Activated CD4-positive, alpha-beta T cell treated with anti-CD3 and anti-CD28 coated beads for 4 hours (primary cell): Measurements from ENCODE around the gene SORBS2.
"Not testable (repeated sequence)": the region's sequence is repeated elsewhere in the genome, so short reads cannot be mapped to it uniquely, and the experiment has no call there.

Experiments used
- DNase-seq, 2 donors: peaks; one replicate each; pipeline ENCODE4 v3.0.0-alpha.2; 2020

SORBS2 gene

DNA sequence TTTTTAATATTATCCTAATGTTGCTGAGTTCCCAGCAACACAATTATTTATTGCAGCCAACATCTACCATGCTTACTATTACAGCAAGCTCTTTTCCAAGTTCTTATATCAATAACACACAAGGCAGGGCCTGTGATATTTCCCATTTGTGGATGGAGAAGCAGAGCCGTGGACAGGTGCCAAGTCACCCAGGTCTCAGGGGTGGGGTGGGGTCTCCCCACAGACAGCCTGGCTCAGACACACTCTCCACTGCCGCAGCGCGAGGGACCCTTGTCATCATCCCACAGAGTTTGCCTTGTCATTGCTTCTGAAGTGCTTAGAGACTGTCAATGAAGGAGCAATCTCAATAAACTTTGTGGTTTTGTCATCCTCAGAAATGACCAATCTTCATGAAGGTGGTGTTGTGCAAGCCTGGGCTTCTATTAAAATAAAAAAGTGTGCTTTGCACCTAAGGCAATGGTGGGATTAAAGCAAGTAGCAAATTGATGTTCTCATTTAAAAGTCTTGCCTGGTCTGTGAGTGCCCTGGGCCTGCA lies 76.1 kb downstream of the SORBS2 start:
- no peak for DNase-seq

DNA sequence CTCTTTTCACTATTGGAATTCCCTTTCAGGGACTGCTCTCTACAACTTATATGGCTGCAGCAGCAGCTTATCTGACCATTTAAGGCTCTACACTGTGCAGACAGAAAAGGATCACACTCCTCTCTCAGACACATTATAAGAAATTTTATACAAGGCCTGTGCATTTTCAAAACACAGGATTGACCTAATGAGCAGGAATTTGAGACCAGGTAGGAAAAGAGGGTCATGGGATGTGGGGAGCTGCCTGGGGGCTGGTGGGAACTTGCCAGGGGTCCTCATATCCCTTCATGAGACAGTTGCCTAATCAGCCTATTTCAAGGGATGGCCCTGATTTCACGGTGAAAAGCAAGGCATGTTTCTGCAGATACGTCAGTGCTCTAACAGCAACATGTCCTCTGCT lies 77.1 kb downstream of the SORBS2 start:
- no peak for DNase-seq

DNA sequence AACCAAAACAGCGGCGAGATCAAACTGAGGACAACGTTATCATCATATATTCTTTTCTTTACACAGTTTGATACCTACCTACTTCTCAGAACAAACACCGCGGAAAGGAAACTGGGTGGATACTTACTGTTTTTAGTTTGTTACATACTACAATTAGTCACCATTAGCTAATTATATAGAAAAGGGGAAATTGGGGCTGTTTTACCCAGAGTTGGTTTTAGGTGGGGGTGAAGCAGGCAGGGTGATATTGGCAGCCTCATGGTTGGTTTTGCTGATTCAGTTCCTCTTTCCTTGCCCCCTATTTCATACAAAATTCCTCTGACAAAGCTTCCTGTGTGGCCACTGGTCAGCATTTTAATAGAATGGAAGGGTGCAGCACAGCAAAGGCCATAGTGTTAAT lies 77.8 kb downstream of the SORBS2 start:
- DNase-seq = no peak

DNA sequence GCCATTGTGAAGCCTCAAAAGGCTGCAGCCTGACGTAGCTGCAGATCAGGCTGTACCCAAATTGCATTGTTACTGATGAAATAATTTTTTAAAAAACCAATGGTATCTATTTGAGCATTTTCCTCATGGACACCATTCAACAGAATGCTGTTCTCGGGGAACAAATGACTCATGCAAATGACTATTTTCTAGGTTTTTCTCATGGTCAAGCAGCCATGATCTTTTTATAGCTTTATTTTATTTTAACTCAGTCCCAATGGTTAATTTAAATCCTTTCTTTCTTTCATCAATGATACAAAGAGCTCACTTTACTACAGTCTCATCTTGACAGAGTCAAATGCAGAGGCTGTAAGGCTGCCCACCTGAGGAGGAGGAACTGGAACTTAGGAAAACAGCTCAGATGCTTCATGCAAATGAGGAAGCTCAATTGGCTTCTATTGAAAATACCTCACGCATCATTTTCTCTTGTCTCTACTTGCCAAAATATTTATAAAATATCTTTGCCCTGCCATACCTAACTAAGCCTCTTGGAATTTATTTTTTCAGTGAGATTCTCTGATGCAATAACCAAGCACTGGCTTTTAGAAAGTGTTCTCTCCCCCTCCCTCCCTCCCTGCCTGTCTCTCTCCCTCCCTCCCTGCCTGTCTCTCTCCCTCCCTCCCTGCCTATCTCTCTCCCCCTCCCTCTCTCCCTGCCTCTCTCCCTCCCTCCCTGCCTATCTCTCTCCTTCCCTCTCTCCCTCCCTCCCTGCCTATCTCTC lies 81.0 kb downstream of the SORBS2 start:
- no peak for DNase-seq

DNA sequence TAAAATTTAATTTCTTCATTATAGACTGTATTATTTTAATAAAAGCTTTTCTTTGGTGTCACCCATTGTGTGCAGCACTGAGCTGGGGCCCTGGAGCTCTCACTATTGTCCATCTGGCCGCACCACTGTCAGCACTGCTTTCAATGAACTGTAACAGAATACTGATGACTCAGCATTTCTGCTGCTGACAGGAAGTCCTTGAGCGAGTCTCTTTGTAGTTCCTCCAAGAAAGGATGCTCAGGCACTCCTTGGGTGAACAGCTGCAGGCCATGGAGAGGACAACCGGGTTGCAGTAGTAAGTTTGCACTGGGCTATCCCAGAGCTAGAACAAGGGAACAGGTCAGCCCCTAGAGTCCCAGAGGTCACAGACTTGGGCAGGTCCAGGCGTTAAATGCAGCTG lies 81.6 kb downstream of the SORBS2 start:
- DNase-seq = no peak

DNA sequence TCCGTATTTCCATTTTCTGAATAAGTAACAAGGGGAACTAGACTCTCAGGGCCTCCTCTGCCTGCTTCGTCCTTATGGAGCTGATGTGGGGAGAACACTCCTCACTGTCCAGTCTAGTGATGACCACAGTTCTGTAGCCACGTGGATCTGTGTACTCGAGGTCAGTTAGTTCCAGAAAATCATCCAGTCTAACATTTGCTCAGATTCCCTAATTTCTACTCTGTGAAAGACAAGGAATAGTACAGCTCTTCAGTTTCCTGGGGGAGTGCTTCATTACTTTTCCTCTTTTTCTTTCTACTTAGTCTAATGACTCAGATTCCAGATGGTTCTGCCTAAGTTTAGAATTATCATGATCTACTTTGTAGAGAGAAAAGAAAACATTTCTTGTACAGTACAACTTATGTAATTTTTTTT lies 82.6 kb downstream of the SORBS2 start:
- no peak for DNase-seq

DNA sequence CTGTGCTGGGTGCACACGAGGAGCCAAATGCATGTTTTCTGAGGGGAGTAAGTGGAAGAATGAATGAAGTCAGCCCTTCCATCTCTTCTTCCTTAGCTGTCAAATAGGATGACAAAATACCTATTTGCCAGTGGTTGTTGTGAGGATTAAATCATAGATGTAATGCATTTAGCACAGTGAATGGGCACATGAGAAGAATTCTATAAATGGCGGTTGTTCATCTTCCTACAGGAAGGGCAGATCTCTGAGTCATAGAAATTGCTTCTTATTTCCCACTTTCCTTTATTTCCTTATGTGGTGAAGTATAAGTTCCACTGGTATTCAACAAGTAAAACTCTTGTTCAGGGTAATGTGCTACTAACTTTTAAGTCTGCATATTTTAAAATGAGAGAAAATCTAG lies 83.1 kb downstream of the SORBS2 start:
- DNase-seq = no peak

DNA sequence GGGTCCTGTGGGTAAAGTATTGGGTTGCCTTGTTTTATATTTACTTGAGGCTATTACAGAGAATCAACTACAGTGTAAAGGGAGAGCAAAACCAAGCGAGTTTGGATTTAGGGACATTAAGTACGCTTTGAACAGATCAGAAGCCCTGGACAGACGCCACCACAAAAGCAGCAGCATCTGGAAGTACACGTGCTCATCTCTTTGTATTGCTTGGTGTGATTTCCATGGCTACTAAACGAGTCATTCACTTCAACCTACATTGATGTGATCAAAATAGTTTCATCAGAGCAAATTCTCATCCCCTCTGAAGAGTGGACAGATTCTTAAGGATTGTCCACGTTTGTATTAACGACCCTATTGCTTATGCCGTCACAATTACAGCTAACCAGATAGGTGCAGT lies 85.1 kb downstream of the SORBS2 start:
- no peak for DNase-seq

DNA sequence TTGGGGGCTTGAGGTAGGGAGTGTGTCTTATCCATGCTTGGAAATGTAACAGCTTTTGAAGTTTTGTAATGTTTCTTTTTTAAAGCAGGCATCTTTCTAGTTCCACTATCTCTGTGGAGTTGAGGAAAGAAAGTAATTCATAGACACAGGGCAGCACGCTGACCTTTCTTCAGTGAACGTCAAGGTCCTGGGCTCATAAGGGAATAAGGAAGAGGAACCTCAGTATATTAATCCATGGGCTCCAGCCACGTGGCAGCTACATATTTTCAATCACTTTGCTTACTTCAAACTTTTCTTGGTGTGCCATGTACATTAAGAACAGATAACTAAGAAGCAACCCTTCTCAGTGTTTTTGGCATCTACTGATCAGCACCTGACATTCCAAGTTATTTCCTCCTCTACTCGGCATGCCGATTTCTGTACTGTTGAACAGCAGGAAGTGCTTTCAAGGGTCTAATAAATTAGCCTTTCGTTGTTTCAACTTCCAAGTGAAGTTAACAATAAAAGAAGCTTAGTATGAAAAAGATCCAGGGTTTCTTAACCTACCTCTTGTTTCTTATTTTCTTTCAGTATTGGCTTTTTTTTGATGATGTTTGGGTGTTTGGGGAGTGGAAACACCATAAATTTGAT lies 88.2 kb downstream of the SORBS2 start:
- no peak for DNase-seq

DNA sequence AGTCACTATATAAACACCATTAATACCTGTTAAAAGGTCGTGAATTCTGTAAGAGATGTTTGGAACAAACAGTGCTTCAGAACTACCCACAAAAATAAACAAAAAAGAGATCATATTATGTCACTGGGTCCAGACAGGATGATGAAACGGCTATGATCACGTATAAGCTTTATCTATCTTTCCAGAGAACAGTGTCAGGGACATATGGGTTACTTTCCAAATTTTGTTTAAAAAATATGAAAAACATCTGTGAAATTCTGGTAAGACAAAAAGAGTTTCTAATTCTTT lies 90.0 kb downstream of the SORBS2 start:
- DNase-seq = no peak

DNA sequence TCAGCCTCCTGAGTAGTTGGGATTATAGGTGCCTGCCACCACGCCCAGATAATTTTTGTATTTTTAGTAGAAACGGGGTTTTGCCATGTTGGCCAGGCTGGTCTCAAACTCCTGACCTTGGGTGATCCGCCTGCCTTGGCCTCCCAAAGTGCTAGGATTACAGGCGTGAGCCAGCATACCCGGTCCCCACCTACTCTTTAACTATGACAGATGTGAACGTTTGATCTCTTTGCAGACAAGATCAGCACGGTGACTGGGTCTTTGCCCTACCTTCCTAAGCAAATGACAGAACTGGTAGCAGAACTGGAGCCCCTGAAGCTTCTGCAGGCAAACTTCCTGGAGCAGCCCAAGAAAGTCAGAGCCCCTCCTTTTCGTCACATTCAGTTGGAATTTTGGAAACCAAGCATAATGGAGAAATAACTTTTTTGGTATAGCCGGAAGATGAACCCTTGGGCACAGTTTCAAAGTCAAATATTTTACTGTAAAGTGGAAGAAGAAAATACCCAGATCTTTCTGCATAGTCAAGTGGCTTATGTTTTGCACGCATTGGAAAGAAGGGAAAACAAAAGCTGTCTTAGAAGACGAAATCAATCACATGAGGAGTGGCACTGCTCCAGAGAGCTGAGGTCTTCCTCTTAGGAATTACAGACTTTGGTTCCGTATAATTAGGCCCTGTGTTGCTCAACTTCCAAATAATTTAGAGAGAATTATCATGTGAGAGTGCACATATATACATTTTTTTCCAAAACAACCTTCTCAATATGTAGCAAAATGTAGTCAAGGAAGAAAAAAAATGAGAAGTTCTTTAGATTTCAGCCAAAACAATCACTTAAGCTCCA lies 90.6 kb downstream of the SORBS2 start:
- DNase-seq = no peak

DNA sequence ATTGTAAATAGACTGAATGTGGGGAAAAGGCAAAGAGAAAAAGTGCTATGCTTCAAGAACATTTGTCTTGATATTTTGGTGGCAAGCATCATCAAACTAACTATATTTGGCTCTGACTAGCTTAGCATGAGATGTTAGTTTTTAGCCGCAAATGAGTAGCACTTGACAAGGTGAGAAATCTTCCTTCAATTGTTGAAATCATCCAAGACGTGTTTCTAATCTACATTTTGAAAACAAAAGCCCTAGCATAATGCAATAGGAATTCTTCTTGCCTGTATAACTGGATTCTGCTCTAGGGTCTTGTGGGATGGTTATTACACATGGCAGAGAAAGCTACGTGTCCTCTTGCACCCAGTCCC lies 92.5 kb downstream of the SORBS2 start:
- no peak for DNase-seq

DNA sequence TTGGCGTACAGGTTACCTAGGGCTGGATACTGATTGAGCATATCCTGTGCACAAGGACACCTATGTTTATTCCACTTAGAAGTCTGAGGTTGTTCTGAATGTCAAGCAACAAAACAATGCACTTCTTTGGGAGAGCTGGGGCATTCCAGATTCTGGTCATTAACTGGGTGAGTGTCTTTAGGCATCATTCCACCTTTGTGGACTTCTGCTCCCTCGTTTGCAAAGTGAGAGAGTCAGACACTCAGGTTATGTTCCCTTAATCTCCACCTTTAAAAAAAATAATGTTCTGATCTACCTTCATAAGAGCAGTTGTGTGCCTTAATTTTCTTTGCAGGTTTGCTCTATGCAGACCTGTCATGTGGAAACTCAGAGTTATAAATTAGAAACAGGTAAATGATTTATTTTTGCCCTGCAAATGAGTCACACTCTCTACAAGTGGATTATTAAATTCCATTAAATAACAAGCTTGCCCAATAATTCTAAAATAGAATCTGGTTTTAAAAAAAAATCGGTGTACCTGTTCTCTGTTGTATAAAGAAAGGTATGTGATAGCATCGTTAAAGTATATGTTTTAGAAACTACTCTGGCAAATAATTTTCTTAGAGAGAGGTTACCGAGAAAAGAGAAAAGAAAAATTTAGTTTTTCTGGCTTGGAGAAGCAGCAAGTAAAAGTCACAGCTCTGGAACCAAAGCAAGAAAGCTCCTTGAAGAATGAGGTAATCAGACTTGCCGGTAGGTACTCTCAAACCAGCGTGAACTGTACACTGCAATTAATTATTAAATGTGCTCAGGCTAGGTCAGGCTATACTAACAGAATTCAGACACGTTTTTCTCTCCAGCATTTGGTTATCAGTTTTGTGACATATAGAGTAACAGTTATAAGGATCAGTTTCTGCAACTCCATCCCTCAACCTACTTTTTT lies 93.2 kb downstream of the SORBS2 start:
- DNase-seq = no peak

DNA sequence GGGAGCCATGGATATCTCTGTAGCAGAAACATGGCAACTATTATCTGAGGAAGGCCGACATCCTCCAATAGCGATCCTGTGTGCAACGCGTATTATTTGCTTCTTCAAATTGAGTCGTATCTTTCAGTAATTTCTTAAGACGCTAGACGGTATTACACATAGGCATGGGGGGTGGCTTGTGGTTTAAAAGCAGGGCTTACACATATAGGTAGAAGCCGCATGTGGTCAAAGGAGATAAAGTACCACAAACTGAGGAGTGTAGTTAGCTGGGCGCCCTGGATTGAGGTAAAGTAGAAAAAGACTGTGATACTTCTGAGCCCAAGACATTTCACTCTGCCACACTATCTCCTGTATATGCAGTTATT lies 94.6 kb downstream of the SORBS2 start:
- DNase-seq = no peak

DNA sequence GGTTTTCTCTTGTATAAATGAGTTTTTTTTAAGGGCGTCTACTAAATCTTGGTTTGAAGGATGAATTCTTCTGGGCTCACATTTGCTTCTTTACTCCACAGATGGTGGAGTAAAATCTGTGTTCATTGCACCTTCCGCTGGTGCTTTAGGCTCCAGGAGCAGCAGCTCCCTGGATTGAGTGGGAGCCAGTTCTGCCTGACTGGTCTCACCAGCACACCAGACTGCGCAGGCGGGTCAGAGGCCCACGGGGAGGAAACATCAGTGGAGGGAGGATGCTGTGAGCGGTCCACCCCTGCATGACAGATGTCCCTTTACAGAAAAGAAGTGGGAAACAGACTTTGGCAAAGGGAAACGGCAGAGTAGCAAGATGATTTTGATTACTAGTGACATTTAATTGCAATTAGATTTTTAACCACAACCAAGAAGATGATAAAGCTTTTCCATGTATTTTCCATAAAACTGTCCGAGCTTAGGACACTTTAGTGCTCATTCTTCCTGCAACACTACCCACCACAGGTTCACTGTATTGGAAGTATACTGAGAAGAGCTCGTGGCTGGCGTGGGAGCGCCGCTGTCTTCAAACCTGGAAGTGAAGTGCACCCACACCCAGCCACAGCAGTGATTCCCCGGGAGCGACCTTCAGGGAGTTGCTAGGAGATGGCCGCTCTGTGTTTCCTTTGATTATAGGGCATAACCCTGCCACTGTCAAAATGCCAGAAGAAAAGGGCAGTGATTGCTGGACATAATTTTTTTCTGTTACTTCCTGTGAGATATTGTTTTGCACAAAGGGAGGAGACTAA lies 95.2 kb downstream of the SORBS2 start:
- DNase-seq = no peak

DNA sequence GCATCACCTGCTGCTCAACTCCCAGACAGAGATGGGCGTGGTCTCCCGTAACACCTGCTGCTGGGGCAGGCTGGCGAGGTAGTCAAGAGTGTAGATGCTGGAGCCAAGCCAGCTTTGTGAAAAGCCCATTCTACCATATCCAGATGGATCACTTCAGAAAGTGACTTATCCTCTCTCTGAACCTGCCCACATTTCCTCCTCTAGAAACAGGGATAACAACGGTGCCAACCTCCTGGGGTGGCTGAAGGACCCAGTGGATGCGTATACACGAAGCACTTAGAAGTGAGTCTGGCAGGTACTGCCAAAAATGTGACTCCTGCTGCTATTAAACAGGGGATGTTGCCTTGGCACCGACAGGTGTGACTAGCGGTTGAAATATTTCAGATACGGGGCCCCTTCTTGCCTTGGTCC lies 95.8 kb downstream of the SORBS2 start:
- DNase-seq = no peak

DNA sequence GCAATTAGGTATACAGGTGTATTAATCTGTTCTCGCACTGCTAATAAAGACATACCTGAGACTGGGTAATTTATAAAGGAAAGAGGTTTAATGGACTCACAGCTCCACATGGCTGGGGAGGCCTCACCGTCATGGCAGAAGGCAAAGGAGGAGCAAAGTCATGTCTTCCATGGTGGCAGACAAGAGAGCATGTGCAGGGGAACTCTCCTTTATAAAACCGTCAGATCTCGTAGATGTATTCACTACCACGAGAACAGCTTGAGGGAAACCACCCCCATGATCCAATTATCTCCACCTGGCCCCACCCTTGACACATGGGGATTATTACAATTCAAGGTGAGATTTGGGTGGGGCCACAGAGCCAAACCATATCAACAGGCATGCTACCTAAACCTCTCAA lies 97.5 kb downstream of the SORBS2 start:
- DNase-seq = not testable (repeated sequence)

DNA sequence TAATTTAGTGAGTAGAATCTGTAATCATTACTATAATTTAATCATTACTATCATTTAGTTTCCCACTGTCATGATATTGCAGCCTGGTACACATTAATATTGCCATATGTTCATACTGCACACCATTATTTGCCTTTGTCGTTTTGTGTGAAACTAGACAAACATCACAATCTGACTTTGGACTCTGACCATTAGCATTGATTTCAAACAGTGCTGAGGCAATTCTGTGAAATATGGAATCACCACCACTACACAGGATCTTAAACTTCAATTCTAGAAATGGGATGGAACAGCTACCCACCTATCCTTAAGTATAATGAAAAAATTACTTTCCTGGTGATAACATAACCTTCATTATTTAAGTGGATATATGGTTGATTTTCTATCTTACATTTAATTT lies 98.3 kb downstream of the SORBS2 start:
- DNase-seq = no peak

DNA sequence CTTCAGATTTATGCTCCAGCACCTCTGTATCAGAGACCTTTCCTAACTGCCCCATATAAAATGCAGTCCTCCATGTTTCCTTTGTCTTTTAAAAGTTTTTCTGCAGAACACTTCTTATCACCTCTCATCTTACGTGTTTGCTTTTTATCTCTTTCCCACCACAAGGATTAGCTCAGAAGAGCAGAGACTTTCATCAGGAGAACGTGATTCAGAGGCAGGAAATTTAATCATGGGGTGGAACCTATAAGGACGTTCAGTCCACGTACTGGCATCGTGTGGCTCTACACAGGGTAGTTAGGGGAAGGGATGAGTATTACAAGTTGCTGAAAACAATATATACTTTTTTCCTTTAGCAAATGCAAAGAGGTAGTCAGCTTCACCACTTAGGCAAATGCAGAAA lies 98.7 kb downstream of the SORBS2 start:
- no peak for DNase-seq

DNA sequence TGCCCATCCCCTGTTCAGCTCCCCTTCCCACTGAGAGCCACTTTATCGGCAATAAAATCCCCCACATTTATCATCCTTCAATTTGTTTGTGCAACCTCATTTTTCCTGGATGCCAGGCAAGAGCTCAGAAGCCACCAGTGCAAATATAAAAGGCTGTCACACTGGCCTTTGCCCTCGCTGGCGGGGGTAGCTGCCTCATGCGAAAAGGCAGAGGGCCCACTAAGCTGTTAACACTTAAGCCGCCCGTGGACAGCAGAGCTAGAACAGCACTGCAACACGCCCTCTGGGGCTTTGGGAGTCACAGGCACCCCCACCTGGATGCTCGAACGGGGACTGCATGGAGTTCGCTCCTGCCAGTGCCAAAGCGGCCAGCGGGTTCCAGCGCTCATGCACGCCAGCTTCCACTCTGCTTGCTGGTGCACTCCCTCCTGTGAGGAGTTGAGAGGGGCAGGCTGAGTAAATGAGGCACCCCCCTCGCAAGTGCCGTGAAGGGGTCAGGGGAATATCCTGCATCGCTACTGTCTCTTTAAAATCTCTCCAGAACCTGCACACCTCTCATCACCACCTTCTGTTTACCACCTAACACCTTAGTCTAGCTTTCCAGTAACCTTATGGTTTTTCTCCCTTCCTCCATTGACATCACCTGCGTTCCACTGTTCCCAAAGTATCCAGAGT lies 99.5 kb downstream of the SORBS2 start:
- DNase-seq = no peak

DNA sequence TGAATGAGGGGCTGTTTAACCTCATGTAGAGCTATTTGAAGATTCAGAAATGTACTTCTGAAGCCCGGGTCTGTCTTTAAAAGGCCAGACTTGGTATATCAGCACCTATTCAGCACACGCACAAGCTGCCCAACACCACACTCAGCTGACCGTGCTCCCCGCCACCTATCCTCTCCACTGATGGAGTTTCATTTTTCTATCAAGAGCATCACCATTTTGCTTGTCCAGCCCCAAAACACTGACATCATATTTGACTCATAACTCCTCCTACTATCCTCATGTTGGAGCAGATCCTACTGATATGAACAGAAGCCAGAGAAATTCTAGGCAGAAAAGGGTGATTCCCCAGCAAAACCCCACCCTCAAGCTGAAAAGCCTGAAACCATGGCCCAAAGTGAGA lies 100.3 kb downstream of the SORBS2 start:
- no peak for DNase-seq
